MM.1S (cell line): Measurements from ENCODE around the gene HOXB2.

ENCODE experiments used
- DNase-seq: peaks from one replicate; pipeline ENCODE4 v3.0.0-alpha.2; 2015
- H2AFZ ChIP-seq: fragments of 300-600 bp; sonication (generic); 2 replicates; pipeline ENCODE4 v1.6.0; 2016; ENCODE audit warnings: antibody characterized with exemption, low read length
- H3F3A ChIP-seq: fragments of 300-600 bp; sonication (generic); 2 replicates; pipeline ENCODE4 v1.6.1; 2016; ENCODE audit warnings: mild to moderate bottlenecking, antibody characterized with exemption, low read length, moderate library complexity, mixed read lengths; ENCODE audit not compliant: insufficient read depth
- H3K27ac ChIP-seq: fragments of 300-600 bp; sonication (generic); 2 replicates; pipeline ENCODE4 v1.5.1; 2016; ENCODE audit warnings: mild to moderate bottlenecking, low read length
- H3K27me3 ChIP-seq: fragments of 300-600 bp; sonication (generic); replicated peaks from 2 replicates; pipeline ENCODE4 v1.6.0; 2016; ENCODE audit warnings: low read length; ENCODE audit not compliant: insufficient read depth
- H3K36me3 ChIP-seq: fragments of 300-600 bp; sonication (generic); replicated peaks from 2 replicates; pipeline ENCODE4 v1.6.1; 2016; ENCODE audit warnings: mild to moderate bottlenecking, low read length, mixed read lengths; ENCODE audit not compliant: insufficient read depth
- H3K4me1 ChIP-seq: fragments of 300-600 bp; sonication (generic); 2 replicates; pipeline ENCODE4 v1.6.1; 2016; ENCODE audit warnings: low read length, mixed read lengths
- H3K4me2 ChIP-seq: fragments of 300-600 bp; sonication (generic); 2 replicates; pipeline ENCODE4 v1.6.0; 2016; ENCODE audit warnings: low read depth, low read length
- H3K4me3 ChIP-seq: fragments of 300-600 bp; sonication (generic); 2 replicates; pipeline ENCODE4 v1.5.1; 2016; ENCODE audit warnings: low read length, mixed read lengths
- H3K79me2 ChIP-seq: fragments of 300-600 bp; sonication (generic); 2 replicates; pipeline ENCODE4 v1.6.1; 2016; ENCODE audit warnings: mixed run types, low read length, mixed read lengths
- H3K9ac ChIP-seq: fragments of 300-600 bp; sonication (generic); 2 replicates; pipeline ENCODE4 v1.6.1; 2016; ENCODE audit warnings: low read length, mixed read lengths
- H3K9me2 ChIP-seq: fragments of 300-600 bp; sonication (generic); replicated peaks from 2 replicates; pipeline ENCODE4 v1.6.1; 2016; ENCODE audit warnings: mild to moderate bottlenecking, low read length, mixed read lengths; ENCODE audit not compliant: insufficient read depth
- H3K9me3 ChIP-seq: fragments of 300-600 bp; sonication (generic); replicated peaks from 2 replicates; pipeline ENCODE4 v1.6.1; 2016; ENCODE audit warnings: mild to moderate bottlenecking, low read length, mixed read lengths; ENCODE audit not compliant: insufficient read depth
- H4K20me1 ChIP-seq: fragments of 300-600 bp; sonication (generic); 2 replicates; pipeline ENCODE4 v1.6.1; 2016; ENCODE audit warnings: mild to moderate bottlenecking, low read length, moderate library complexity, mixed read lengths; ENCODE audit not compliant: insufficient read depth
- EZH2 ChIP-seq: fragments of 300-600 bp; sonication (generic); optimal IDR thresholded peaks from 2 replicates; pipeline ENCODE3; 2017; ENCODE audit warnings: low read depth, mild to moderate bottlenecking, antibody characterized with exemption, low read length, mixed read lengths
- EZH2phosphoT487 ChIP-seq: fragments of 300-600 bp; sonication (generic); IDR thresholded peaks from 2 replicates; pipeline ENCODE4 v1.6.1; 2018; ENCODE audit warnings: antibody characterized with exemption, low read length
- TF ChIP-seq, protein P1 (sequence below): fragments of 300-600 bp; sonication (generic); IDR thresholded peaks from 2 replicates; pipeline ENCODE4 v1.5.1; 2016; ENCODE audit warnings: antibody characterized with exemption, low read length, mixed read lengths

Gene HOXB2

DNA sequence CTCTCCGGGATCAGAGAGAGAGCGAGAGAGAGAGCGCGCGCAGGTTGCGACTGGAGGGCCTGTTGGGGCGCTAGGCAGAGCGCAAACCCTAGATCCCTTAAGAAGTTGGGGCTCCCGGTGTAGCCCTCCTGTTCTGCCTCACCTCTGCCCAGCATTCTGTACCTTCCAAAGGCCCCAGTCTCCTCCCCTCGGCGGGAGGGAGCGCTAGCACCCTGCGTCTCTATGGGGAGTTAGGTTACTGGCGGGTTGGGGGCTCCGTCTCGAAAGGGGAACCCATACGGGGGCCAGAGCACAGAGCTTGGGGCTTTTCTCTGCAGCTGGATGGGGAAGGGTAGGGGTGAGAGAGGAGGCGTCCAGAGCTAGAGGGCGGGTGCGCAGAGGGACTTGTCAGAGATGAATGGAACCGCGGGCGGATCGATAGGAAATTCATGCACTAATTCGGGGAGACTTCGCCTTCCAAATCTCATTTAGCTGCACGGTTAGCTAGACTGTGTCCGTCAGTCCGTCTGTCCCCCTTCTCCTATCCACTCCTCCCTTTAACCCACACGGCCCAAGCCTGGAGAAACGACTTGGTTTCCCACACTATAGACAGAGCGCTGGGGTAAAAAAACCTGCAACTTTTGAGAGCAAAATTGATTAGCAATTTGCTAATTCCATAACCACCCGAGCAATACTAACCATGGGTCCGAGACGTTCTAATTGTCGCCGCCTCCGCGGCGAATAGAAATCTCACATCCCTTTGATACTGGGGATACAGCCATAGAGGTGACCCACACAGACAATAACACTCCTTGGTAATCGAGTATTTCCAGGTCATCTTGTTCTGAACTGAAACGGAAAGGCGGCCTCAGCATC is 33.9 kb upstream of the HOXB2 start:
- Histone ChIP-seq H2AFZ (peak overlapping the region; percentile 75), H3K4me1 (peaks cover 8% of the 10 kb centered on the region), H3F3A (no peaks in the 10 kb centered on the region), H4K20me1 (no peaks in the 10 kb centered on the region), H3K36me3 (no peaks in the 10 kb centered on the region), H3K79me2 (peaks cover 12% of the 10 kb centered on the region), H3K9ac (peak overlapping the region; percentile 74), H3K4me2 (peak overlapping the region; percentile 86), H3K4me3 (peak overlapping the region; percentile 79), H3K27ac (peak overlapping the region; percentile 22; the same call in 1 of the 2 replicates), H3K9me2 (no peaks in the 10 kb centered on the region), H3K9me3 (no peaks in the 10 kb centered on the region), H3K27me3 (no peaks in the 10 kb centered on the region)
- no peak for DNase-seq
- TF ChIP-seq EZH2phosphoT487 (no peak), EZH2 (no peak)
- TF ChIP-seq, protein P1, sequence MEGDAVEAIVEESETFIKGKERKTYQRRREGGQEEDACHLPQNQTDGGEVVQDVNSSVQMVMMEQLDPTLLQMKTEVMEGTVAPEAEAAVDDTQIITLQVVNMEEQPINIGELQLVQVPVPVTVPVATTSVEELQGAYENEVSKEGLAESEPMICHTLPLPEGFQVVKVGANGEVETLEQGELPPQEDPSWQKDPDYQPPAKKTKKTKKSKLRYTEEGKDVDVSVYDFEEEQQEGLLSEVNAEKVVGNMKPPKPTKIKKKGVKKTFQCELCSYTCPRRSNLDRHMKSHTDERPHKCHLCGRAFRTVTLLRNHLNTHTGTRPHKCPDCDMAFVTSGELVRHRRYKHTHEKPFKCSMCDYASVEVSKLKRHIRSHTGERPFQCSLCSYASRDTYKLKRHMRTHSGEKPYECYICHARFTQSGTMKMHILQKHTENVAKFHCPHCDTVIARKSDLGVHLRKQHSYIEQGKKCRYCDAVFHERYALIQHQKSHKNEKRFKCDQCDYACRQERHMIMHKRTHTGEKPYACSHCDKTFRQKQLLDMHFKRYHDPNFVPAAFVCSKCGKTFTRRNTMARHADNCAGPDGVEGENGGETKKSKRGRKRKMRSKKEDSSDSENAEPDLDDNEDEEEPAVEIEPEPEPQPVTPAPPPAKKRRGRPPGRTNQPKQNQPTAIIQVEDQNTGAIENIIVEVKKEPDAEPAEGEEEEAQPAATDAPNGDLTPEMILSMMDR: no peak

DNA sequence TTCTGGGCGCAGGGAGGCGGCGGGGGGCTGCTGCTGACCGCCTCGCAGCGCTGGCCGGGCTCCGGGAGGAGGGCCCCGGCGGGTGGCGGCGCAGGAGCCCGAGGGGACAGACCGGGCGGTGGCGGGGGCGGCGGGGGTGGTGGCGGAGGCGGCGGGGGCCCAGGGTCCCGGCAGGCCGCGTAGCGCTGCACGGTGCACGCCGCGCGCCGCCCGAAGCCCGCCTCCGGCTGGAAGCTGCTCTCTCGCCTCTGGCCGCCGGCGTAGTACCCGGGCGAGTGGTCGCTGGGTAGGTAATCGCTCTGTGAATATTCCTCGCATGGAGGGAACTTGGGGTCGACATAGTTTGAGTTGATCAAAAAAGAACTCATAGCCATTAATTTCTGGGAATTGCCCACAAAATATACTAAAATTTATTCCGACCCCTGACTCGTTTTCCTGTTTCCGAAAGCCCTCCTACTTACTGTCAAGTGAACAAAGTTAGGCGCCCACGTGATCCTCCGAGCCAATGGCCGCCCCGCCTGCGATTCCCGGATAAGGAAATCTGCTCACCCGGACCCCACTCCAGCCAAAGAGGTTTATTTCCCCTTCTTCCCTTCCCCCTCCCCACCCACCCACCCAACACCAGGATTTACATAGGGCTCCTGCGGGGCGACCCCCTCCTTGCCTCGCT is 33.2 kb upstream of the HOXB2 start, which contains the start of gene HOXB4:
Gene HOXB4, minus strand, starts transcription at position 405 of the 670 bp plus-strand sequence. Its CDS starts 31 bp downstream, at position 374.
- no peaks in the 10 kb centered on the region for H3K9me2 ChIP-seq
- no peaks in the 10 kb centered on the region for H3K9me3 ChIP-seq
- TF ChIP-seq, protein P1: no peak
- TF ChIP-seq EZH2: no peak
- TF ChIP-seq EZH2phosphoT487: no peak
- peaks cover 8% of the 10 kb centered on the region for H3K4me1 ChIP-seq
- H3K36me3 ChIP-seq: no peaks in the 10 kb centered on the region
- no peaks in the 10 kb centered on the region for H3F3A ChIP-seq
- no peaks in the 10 kb centered on the region for H4K20me1 ChIP-seq
- H3K9ac ChIP-seq: peak within 1 kb of the TSS; percentile 81
- peak within 1 kb of the TSS; percentile 86 for H3K4me2 ChIP-seq
- peak within 1 kb of the TSS; percentile 22; the same call in 1 of the 2 replicates for H3K27ac ChIP-seq
- no peaks in the 10 kb centered on the region for H3K27me3 ChIP-seq
- H2AFZ ChIP-seq: peak within 1 kb of the TSS; percentile 78
- H3K79me2 ChIP-seq: peaks cover 12% of the 10 kb centered on the region
- H3K4me3 ChIP-seq: peak within 1 kb of the TSS; percentile 79
- peak; percentile 80 for DNase-seq

DNA sequence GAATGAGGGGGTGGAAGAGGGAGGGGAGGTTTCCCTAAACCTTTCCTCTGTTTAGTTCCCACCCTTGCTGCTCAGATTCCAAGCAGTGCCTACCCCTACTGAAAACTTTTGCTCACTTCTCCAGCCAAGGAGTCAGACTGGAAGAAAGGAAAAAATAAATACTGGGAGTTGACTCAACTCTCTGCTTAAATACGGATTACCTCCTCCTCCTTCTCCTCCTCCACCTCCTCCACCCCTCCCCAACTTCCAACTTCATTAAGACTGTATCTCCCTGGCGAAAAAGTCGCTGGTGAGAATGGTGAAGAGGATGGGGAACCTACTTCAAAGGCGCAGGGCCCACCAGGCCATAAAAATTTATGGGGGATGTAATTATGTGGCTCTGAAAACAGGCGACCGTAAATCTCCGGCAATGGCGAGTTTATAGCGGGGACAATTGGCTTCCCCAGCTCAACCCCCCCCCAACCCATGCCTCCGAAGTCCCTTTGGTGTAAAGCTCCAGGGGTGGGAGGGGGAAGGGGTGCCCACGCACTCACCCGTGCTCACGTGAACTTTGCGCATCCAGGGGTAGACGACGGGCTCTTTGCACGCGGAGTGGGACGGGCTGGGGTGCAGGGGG is 32.5 kb upstream of the HOXB2 start:
- H3K9ac ChIP-seq: peak overlapping the region; percentile 81; the same call in 1 of the 2 replicates
- peak overlapping the region; percentile 21 for H2AFZ ChIP-seq
- TF ChIP-seq, protein P1: no peak
- TF ChIP-seq EZH2 (no peak), EZH2phosphoT487 (no peak)
- H3K4me1 ChIP-seq: peaks cover 8% of the 10 kb centered on the region
- no peaks in the 10 kb centered on the region for H3K9me3 ChIP-seq
- H3K27ac ChIP-seq: no peak overlapping the region
- peak overlapping the region; percentile 46 for H3K4me2 ChIP-seq
- no peaks in the 10 kb centered on the region for H3K36me3 ChIP-seq
- peaks cover 12% of the 10 kb centered on the region for H3K79me2 ChIP-seq
- H3K27me3 ChIP-seq: no peaks in the 10 kb centered on the region
- DNase-seq: no peak
- peak overlapping the region; percentile 79 for H3K4me3 ChIP-seq
- no peaks in the 10 kb centered on the region for H4K20me1 ChIP-seq
- H3K9me2 ChIP-seq: no peaks in the 10 kb centered on the region
- no peaks in the 10 kb centered on the region for H3F3A ChIP-seq
